Neural crest cell (in vitro differentiated cells): ENCODE data around the gene KLK1. TPM values are rescaled to one million over a fixed set of nuclear protein-coding genes. Genes with fewer than 3 reads are reported as not detected.
"Not testable (repeated sequence)": the region's sequence is repeated elsewhere in the genome, so short reads cannot be mapped to it uniquely, and the experiment has no call there.

Experiments used
- DNase-seq: peaks from one replicate; pipeline ENCODE4 v3.0.0; 2021; ENCODE audit warnings: low read depth, mixed read lengths, low spot score
- H3K27ac Mint-ChIP-seq: one replicate; pipeline ENCODE4 v1.8.0; 2021; ENCODE audit warnings: mild to moderate bottlenecking, mixed read lengths; ENCODE audit not compliant: unreplicated experiment
- H3K27me3 Mint-ChIP-seq: 2 replicates; pipeline ENCODE4 v1.8.0; 2021; ENCODE audit warnings: low read depth, mild to moderate bottlenecking, mixed read lengths
- H3K36me3 Mint-ChIP-seq: 2 replicates; pipeline ENCODE4 v1.8.0; 2021; ENCODE audit warnings: low read depth, mild to moderate bottlenecking, mixed read lengths
- H3K4me1 Mint-ChIP-seq: 2 replicates; pipeline ENCODE4 v1.8.0; 2021; ENCODE audit warnings: mixed read lengths
- H3K4me3 Mint-ChIP-seq: one replicate; pipeline ENCODE4 v1.8.0; 2021; ENCODE audit warnings: mild to moderate bottlenecking, mixed read lengths
- H3K9me3 Mint-ChIP-seq: 2 replicates; pipeline ENCODE4 v1.8.0; 2021; ENCODE audit warnings: mixed read lengths
- total RNA-seq: library from RNA; stranded (reverse); gene quantifications from 2 replicates; pipeline ENCODE4 v1.2.1, GENCODE V29; 2021
- TF ChIP-seq, protein P1 (sequence below): fragments of 200-600 bp; sonication (generic); conservative IDR thresholded peaks from 2 replicates; pipeline ENCODE4 v1.5.0; 2021; ENCODE audit warnings: antibody characterized with exemption, mild to moderate bottlenecking

The KLK1 gene
- total RNA-seq, 1 donor from 2014 or later, result 0.44 TPM

GRCh38 chr19:50779504-50780457, 43.8 kb downstream of the KLK1 start:
- no peak overlapping the region for H3K27ac Mint-ChIP-seq
- no peaks in the 10 kb centered on the region for H3K36me3 Mint-ChIP-seq
- H3K9me3 Mint-ChIP-seq, result no peaks in the 10 kb centered on the region
- TF ChIP-seq, protein P1, sequence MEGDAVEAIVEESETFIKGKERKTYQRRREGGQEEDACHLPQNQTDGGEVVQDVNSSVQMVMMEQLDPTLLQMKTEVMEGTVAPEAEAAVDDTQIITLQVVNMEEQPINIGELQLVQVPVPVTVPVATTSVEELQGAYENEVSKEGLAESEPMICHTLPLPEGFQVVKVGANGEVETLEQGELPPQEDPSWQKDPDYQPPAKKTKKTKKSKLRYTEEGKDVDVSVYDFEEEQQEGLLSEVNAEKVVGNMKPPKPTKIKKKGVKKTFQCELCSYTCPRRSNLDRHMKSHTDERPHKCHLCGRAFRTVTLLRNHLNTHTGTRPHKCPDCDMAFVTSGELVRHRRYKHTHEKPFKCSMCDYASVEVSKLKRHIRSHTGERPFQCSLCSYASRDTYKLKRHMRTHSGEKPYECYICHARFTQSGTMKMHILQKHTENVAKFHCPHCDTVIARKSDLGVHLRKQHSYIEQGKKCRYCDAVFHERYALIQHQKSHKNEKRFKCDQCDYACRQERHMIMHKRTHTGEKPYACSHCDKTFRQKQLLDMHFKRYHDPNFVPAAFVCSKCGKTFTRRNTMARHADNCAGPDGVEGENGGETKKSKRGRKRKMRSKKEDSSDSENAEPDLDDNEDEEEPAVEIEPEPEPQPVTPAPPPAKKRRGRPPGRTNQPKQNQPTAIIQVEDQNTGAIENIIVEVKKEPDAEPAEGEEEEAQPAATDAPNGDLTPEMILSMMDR, result no peak
- H3K4me1 Mint-ChIP-seq, result peaks cover 22% of the 10 kb centered on the region
- H3K27me3 Mint-ChIP-seq, result peaks cover 82% of the 10 kb centered on the region
- H3K4me3 Mint-ChIP-seq, result no peak overlapping the region
- no peak for DNase-seq

- no peak overlapping the region for H3K4me3 Mint-ChIP-seq
- no peaks in the 10 kb centered on the region for H3K9me3 Mint-ChIP-seq
- TF ChIP-seq, protein P1, result no peak
- H3K36me3 Mint-ChIP-seq, result no peaks in the 10 kb centered on the region
- H3K27ac Mint-ChIP-seq, result no peak overlapping the region
- no peak for DNase-seq
- H3K27me3 Mint-ChIP-seq, result peaks cover 89% of the 10 kb centered on the region
- H3K4me1 Mint-ChIP-seq, result peaks cover 20% of the 10 kb centered on the region
Observed at GRCh38 chr19:50778906-50779430, 44.6 kb downstream of the KLK1 start.

DNA sequence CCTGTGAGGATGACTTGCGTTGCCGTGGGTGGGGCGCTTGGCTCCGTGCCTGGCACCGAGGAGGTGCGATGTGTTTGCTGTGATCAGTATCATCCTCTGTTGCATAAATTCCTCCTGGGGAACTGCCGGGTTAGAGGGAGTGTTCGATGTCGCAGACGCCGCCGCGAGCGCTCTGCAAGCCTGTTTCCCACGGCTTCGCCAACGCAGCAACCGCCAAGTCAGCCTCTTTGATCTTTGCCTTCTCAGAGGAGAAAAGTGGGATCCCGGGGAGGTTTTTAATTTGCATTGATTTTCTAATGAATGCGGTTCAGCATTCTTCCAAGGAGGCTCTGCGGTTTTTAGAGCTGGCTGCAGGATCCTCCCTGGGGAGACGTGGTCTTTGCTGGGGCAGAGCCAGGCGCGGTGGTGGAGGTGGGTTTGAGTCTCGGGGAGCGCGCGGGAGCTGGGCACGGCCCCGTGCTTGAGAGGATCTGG, 45.7 kb downstream of the KLK1 start:
- Mint-ChIP-seq H3K4me3 (no peak overlapping the region), H3K9me3 (no peaks in the 10 kb centered on the region), H3K27me3 (peaks cover 92% of the 10 kb centered on the region), H3K4me1 (peaks cover 15% of the 10 kb centered on the region), H3K27ac (no peak overlapping the region), H3K36me3 (no peaks in the 10 kb centered on the region)
- DNase-seq, result peak; percentile 18
- TF ChIP-seq, protein P1, result no peak

GRCh38 chr19:50777261-50777660, 46.3 kb downstream of the KLK1 start:
- Mint-ChIP-seq H3K9me3 (no peaks in the 10 kb centered on the region), H3K4me1 (peaks cover 15% of the 10 kb centered on the region), H3K27ac (no peak overlapping the region), H3K27me3 (peaks cover 89% of the 10 kb centered on the region), H3K4me3 (no peak overlapping the region), H3K36me3 (no peaks in the 10 kb centered on the region)
- DNase-seq, result no peak
- TF ChIP-seq, protein P1, result no peak

- Mint-ChIP-seq H3K27me3 (peaks cover 83% of the 10 kb centered on the region), H3K4me1 (peaks cover 15% of the 10 kb centered on the region), H3K4me3 (no peak overlapping the region), H3K9me3 (no peaks in the 10 kb centered on the region), H3K27ac (no peak overlapping the region), H3K36me3 (no peaks in the 10 kb centered on the region)
- no peak for DNase-seq
- TF ChIP-seq, protein P1, result no peak
Observed at GRCh38 chr19:50776131-50776530, 47.5 kb downstream of the KLK1 start.

- H3K9me3 Mint-ChIP-seq, H3K4me3 Mint-ChIP-seq, H3K4me1 Mint-ChIP-seq, DNase-seq, H3K36me3 Mint-ChIP-seq, H3K27ac Mint-ChIP-seq: not testable (repeated sequence)
- peaks cover 61% of the 10 kb centered on the region for H3K27me3 Mint-ChIP-seq
Observed at GRCh38 chr19:50773454-50773853, 50.1 kb downstream of the KLK1 start.

DNA sequence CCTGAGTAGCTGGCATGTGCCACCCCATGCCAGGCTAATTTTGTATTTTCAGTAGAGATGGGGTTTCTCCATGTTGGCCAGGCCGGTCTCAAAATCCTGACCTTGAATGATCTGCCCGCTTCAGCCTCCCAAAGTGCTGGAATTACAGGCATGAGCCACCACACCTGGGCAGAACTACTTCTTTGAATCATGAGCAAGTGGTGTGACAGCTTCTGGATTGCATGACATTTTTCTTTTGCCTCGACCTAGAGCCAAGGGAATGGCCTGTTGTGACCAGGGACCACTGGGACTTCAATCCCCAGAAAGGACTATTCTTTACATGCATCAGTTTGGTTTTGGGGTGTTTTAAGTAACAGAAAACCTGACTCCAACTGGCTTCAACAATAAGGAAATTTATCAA, 50.7 kb downstream of the KLK1 start:
- H3K27me3 Mint-ChIP-seq, result peaks cover 55% of the 10 kb centered on the region
- not testable (repeated sequence) for DNase-seq, H3K4me3 Mint-ChIP-seq, H3K27ac Mint-ChIP-seq, H3K36me3 Mint-ChIP-seq, H3K4me1 Mint-ChIP-seq, H3K9me3 Mint-ChIP-seq
